GM12878 (cell line): ENCODE data around the gene CCBE1.

Experiments used
- CEBPB ChIP-seq, 2 experiments: fragments of 150-350 bp in 1 of 2; IDR thresholded peaks; 2 replicates each; pipeline ENCODE4 v1.6.1; 2012 to 2014; ENCODE audit warnings: low read depth in 2 of 2, low read length in 2 of 2, borderline replicate concordance in 1 of 2, inconsistent platforms in 1 of 2
- CTCF ChIP-seq, 3 experiments: IDR thresholded peaks in 2 of 3; conservative IDR thresholded peaks in 1 of 3; 2 replicates each; pipeline ENCODE4 v1.5.1; 2011; ENCODE audit warnings: low read depth in 3 of 3, low read length in 3 of 3, mild to moderate bottlenecking in 3 of 3, control low read depth in 2 of 3, moderate library complexity in 2 of 3, inconsistent platforms in 1 of 3, mixed read lengths in 1 of 3; ENCODE audit not compliant: control insufficient read depth in 2 of 3, insufficient read depth in 1 of 3; ENCODE audit errors: extremely low read depth in 1 of 3
- EP300 ChIP-seq, 2 experiments: fragments of 150-350 bp in 1 of 2; IDR thresholded peaks; 2 replicates each; pipeline ENCODE4 v1.6.1; 2011 to 2012; ENCODE audit warnings: low read depth in 2 of 2, low read length in 2 of 2, borderline replicate concordance in 1 of 2, improper control_type of control experiment in 1 of 2, inconsistent platforms in 1 of 2; ENCODE audit not compliant: control insufficient read depth in 1 of 2
- HDAC6 ChIP-seq: fragments of 200-600 bp; sonication (generic); IDR thresholded peaks from one replicate; pipeline ENCODE4 v1.8.0; 2017; ENCODE audit warnings: antibody characterized with exemption; ENCODE audit not compliant: unreplicated experiment
- MLLT1 ChIP-seq: fragments of 450-650 bp; IDR thresholded peaks from 2 replicates; pipeline ENCODE4 v1.6.1; 2016; ENCODE audit warnings: mild to moderate bottlenecking
- TF ChIP-seq, protein P1 (sequence below): fragments of 450-650 bp; IDR thresholded peaks from 2 replicates; pipeline ENCODE4 v1.6.1; 2018; ENCODE audit warnings: borderline replicate concordance, mild to moderate bottlenecking; ENCODE audit not compliant: partially characterized antibody
- TF ChIP-seq, protein P2 (sequence below): IDR thresholded peaks from 2 replicates; pipeline ENCODE4 v1.6.1; 2012; ENCODE audit warnings: low read depth, low read length, improper control_type of control experiment

DNA sequence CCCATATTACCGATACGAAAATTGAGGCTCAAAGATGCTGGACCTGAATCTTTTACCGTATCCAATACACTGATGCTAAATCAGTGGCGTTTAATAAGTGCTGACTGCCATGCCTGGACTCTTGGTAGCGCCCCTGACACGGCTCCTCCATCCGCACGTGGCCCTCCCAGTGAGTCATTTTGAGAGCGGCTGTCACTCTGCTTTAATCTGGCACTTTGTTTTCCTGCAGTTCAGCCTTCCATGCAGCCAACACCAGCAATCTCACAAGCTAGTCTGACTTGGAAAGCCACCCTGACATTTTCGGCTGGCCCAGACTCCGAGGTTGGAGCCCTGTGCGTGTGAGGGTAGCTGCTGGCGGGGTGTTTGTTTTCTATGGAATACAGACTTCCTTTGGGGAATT lies 183.0 kb downstream of the CCBE1 start:
- no peak for TF ChIP-seq EP300 (IDR thresholded peaks at IDR 0.05; ENCODE audit: borderline replicate concordance in 1 of 2, control insufficient read depth in 1 of 2, low read depth in 2 of 2, low read length in 2 of 2)
- no peak for TF ChIP-seq HDAC6
- TF ChIP-seq, protein P1, sequence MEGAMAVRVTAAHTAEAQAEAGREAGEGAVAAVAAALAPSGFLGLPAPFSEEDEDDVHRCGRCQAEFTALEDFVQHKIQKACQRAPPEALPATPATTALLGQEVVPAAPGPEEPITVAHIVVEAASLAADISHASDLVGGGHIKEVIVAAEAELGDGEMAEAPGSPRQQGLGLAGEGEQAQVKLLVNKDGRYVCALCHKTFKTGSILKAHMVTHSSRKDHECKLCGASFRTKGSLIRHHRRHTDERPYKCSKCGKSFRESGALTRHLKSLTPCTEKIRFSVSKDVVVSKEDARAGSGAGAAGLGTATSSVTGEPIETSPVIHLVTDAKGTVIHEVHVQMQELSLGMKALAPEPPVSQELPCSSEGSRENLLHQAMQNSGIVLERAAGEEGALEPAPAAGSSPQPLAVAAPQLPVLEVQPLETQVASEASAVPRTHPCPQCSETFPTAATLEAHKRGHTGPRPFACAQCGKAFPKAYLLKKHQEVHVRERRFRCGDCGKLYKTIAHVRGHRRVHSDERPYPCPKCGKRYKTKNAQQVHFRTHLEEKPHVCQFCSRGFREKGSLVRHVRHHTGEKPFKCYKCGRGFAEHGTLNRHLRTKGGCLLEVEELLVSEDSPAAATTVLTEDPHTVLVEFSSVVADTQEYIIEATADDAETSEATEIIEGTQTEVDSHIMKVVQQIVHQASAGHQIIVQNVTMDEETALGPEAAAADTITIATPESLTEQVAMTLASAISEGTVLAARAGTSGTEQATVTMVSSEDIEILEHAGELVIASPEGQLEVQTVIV: no peak
- TF ChIP-seq CTCF (IDR thresholded peaks at IDR 0.05 in 2 of 3, conservative IDR thresholded peaks at IDR 0.05 in 1 of 3; ENCODE audit: control insufficient read depth in 2 of 3, extremely low read depth in 1 of 3, insufficient read depth in 1 of 3, low read depth in 3 of 3, low read length in 3 of 3): no peak
- TF ChIP-seq, protein P2, sequence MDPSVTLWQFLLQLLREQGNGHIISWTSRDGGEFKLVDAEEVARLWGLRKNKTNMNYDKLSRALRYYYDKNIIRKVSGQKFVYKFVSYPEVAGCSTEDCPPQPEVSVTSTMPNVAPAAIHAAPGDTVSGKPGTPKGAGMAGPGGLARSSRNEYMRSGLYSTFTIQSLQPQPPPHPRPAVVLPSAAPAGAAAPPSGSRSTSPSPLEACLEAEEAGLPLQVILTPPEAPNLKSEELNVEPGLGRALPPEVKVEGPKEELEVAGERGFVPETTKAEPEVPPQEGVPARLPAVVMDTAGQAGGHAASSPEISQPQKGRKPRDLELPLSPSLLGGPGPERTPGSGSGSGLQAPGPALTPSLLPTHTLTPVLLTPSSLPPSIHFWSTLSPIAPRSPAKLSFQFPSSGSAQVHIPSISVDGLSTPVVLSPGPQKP: no peak
- no peak for TF ChIP-seq MLLT1
- no peak for TF ChIP-seq CEBPB (IDR thresholded peaks at IDR 0.05; ENCODE audit: borderline replicate concordance in 1 of 2, low read depth in 2 of 2, low read length in 2 of 2)
